A204.1 (cell line): ENCODE data around the gene SHOX.
"Not testable (repeated sequence)": the region's sequence is repeated elsewhere in the genome, so short reads cannot be mapped to it uniquely, and the experiment has no call there.

Experiments
- FAIRE-seq: peaks from 2 replicates; lab custom pipeline; 2012; peaks lifted over from hg19 to GRCh38; lab: Jason Lieb, UNC

The SHOX gene

DNA sequence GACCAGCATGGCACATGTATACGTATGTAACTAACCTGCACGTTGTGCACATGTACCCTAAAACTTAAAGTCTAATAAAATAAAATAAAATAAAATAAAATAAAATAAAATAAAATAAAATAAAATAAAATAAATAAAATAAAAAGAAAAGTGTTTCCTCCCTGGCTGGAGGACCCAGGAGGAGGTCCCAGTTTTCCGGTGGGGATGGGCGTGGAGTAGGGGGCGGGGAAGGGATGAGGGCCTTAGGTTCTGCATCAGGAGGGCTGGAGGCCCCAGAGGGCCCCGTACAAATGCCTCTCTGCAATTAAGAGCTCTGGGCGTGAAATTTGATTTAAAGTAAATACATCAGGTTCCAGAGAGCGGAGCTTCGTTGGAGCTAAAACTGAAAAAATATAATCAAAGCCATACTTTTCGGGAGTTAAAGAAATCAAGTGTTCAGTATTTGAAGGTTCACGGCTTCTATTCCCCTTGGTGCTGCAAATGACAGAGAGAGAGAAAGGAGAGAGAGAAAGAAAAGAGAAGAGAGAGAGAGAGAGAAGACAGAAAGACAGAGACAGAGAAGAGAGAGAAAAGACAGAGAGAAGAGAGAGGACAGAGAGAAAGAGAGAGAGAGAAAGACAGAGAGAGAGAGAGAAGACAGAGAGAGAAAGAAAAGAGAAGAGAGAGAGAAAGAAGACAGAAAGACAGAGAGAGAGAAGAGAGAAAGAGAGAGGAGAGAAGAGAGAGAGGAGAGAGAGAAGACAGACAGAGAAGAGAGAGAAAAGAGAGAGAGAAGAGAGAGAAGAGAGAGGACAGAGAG, 8.7 kb upstream of the SHOX start:
- FAIRE-seq = no peak

DNA sequence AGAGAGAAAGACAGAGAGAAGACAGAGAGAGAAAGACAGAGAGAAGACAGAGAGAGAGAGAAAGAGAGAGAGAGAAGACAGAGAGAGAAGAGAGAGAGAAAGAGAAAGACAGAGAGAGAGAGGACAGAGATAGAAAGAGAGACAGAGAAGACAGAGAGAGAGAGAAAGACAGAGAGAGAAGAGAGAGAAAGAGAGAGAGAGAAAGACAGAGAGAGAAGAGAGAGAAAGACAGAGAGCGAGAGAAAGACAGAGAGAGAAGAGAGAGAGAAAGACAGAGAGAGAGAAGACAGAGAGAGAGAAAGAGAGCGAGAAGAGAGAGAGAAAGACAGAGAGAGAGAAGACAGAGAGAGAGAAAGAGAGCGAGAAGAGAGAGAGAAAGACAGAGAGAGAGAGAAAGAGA, 7.8 kb upstream of the SHOX start:
- FAIRE-seq = not testable (repeated sequence)

DNA sequence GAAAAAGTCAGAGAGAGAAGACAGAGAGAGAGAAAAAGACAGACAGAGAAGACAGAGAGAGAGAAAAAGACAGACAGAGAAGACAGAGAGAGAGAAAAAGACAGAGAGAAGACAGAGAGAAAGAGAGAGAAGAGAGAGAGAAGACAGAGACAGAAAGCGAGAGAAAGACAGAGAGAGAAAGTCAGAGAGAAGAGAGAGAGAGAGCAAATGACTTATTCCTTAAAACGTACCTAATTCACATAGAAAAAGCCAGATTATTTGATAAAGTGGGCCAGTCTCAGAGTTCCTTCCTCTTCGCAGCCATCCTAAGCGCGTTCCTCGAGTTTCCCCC, 7.4 kb upstream of the SHOX start:
- no peak for FAIRE-seq

DNA sequence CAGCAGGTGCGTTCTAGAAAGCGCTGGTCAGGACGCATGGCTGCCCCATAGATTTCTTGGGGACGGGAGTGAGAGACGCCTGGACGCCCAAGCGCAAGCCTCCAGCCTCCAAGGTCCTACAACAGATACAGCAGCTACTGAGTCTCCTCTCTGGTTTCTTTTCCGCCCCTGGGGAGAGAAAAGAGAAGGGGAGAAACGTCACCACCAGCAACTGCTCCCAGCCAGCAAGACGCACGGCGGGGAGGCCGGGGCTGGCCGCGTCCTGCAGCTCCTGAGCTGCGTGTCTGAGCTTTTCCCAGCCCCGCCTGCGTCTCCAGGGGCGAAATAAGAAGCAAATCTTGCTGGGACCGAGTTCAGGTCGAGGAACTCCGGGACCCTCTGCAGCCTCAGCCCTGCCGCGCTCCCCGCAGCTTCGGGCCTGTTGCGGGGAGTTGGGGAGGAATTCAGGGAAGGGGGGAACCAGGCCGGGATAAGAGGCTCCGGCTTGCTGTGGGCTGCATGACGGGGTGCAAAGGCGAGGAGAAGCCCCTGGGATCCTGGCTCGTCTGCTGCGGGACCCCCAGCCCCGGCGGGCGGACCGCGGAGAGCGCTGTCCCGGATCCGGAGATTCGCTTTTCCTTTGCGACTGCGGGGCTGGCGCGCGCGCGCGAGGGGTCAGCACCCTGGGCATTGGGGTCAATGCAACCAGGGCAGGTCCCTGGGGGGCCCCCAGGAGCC, 6.8 kb upstream of the SHOX start:
- no peak for FAIRE-seq

DNA sequence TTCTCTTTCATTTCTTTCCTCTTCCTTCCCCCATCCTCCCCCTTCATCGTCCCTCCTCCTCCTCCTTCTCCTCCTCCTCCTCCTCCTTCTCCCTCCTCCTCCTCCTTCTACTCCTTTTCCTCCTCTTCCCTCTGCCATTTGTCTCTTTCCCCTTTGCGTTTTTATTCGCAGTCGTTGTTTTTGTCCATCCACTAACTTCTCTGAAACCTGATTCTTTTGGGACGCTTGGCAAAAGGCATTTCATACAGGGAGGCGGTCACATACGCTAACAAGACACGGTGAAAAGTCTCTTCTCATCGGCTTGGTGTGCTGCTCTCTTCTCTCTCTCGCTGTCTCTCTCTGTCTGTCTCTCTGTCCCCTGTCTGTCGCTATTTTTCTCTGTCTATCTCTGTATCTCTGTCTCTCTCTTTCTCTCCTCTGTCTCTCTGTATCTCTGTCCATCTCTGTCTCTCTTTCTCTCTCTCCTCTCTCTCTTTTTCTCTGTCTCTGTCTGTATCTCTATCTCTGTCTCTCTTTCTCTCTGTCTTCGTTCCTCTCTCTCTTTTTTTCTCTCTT, 5.4 kb upstream of the SHOX start:
- no peak for FAIRE-seq

DNA sequence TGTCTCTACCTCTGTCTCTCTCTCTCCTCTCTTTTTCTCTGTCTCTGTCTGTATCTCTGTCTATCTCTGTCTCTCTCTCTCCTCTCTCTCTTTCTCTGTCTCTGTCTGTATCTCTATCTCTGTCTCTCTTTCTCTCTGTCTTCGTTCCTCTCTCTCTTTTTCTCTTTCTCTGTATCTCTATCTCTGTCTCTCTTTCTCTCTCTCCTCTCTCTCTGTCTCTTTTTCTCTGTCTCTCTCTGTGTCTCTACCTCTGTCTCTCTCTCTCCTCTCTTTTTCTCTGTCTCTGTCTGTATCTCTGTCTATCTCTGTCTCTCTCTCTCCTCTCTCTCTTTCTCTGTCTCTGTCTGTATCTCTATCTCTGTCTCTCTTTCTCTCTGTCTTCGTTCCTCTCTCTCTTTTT, 4.5 kb upstream of the SHOX start:
- not testable (repeated sequence) for FAIRE-seq

DNA sequence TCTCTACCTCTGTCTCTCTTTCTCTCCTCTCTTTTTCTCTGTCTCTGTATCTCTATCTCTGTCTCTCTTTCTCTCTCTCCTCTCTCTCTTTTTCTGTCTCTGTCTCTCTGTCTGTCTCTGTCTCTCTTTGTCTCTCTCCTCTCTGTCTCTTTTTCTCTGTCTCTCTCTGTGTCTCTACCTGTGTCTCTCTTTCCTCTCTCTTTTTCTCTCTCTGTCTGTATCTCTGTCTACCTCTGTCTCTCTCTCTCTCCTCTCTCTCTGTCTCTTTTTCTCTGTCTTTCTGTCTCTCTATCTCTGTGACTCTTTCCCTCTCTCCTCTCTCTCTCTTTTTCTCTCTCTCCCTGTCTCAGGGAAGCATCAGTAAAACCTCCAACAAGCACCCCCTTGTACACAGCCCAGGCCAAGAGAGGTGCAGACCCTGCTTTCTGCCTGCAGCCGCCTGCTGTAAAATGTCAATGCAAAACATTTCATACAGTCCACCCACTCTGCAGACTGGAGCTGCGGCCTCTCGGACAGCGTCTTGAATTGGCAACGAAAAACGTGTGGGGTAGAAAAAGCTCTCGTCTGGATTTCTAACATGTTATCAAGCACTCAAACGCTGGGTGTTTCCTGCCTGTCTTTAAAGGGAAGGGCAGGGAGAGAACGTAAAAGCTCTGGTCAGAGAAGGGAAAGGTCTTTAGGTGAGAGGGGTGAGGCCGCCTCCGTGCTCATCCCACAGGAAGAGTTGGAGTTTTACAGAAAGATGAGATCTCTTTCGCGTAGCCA, 3.7 kb upstream of the SHOX start:
- FAIRE-seq = no peak

DNA sequence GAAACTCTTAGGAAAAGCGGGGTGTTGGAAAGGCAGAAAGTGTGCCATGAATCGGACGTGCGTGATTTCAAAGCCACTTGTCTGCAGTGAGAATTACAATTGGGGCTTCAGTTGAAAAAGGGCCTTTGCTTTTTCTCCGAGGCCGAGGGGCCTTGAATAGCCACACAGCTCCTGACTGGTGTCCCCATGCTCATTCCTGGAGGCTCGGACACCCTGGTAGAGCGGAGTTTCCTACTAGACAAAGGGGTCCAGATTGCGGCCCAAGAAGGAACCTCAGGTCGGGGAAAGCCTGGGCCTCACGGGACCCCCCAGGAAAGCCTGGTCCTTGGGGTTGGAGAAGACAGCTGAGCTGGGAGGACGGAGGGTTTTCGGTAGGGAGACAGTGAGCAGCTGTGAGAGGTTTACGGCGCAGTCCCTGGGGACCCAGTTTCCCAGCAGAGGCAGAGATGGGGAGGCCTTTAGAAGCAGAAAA, 3.0 kb upstream of the SHOX start:
- no peak for FAIRE-seq

DNA sequence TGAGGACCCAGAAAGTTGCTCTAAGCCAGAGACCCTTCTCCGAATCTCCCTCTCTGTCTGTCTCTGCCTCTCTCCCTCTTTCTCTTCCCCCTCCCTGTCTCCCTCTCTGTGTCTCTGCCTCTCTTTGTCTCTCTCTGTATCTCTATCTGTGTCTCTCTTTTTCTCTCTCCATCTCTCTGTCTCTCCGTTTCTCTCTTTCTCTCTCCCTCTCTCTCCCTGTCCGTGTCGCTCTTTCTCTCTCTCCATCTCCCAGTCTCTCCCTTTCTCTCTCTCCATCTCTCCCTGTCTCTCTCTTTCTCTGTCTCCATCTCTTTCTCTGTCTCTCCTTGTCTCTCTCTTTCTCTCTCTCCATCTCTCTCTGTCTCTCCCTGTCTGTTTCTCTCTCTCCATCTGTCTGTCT, 2.6 kb upstream of the SHOX start:
- FAIRE-seq = no peak

DNA sequence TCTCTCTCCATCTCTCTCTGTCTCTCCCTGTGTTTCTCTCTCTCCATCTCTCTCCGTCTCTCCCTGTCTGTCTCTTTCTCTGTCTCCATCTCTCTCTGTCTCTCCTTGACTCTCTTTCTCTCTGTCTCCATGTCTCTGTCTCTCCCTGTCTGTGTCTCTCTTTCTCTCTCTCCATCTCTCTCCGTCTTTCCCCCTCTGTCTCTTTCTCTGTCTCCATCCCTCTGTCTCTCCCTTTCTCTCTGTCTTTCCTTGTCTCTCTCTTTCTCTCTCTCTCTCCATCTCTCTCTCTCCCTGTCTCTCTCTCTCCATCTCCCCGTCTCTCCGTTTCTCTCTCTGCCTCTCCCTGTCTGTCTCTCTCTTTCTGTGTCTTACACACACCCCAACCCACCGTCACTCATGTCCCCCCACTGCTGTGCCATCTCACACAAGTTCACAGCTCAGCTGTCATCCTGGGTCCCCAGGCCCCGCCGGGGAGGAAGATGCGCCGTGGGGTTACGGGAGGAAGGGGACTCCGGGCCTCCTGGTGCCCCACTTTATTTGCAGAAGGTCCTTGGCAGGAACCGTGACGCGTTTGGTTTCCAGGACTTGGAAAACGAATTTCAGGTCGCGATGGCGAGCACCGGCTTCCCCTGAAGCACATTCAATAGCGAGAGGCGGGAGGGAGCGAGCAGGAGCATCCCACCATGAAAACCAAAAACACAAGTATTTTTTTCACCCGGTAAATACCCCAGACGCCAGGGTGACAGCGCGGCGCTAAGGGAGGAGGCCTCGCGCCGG, 1.2 kb upstream of the SHOX start:
- no peak for FAIRE-seq

DNA sequence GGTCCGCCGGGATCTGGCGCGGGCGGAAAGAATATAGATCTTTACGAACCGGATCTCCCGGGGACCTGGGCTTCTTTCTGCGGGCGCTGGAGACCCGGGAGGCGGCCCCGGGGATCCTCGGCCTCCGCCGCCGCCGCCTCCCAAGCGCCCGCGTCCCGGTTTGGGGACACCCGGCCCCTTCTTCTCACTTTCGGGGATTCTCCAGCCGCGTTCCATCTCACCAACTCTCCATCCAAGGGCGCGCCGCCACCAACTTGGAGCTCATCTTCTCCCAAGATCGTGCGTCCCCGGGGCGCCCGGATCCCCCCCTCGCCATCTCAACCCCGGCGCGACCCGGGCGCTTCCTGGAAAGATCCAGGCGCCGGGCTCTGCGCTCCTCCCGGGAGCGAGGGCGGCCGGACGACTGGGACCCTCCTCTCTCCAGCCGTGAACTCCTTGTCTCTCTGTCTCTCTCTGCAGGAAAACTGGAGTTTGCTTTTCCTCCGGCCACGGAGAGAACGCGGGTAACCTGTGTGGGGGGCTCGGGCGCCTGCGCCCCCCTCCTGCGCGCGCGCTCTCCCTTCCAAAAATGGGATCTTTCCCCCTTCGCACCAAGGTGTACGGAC, 482 bp upstream of the SHOX start:
- no peak for FAIRE-seq

DNA sequence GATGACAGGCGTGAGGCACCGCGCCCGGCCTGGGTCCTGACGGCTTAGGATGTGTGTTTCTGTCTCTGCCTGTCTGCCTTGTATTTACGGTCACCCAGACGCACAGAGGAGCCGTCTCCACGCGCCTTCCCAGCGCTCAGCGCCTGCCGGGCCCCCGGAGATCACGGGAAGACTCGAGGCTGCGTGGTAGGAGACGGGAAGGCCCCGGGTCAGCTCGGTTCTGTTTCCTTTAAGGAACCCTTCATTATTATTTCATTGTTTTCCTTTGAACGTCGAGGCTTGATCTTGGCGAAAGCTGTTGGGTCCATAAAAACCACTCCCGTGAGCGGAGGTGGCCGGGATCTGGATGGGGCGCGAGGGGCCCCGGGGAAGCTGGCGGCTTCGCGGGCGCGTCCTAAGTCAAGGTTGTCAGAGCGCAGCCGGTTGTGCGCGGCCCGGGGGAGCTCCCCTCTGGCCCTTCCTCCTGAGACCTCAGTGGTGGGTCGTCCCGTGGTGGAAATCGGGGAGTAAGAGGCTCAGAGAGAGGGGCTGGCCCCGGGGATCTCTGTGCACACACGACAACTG, 1.3 kb downstream of the SHOX start:
- FAIRE-seq = no peak

DNA sequence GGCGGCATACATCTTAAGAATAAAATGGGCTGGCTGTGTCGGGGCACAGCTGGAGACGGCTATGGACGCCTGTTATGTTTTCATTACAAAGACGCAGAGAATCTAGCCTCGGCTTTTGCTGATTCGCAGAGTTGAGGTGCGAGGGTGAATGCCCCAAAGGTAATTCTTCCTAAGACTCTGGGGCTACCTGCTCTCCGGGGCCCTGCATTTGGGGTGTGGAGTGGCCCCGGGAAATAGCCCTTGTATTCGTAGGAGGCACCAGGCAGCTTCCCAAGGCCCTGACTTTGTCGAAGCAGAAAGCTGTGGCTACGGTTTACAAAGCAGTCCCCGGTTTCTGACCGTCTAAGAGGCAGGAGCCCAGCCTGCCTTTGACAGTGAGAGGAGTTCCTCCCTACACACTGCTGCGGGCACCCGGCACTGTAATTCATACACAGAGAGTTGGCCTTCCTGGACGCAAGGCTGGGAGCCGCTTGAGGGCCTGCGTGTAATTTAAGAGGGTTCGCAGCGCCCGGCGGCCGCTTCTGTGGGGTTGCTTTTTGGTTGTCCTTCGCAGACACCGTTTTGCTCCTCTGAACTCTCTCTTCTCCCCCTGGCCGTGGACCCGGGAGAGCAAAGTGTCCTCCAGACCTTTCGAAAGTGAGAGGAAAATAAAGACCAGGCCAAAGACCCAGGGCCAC, 1.9 kb downstream of the SHOX start:
- no peak for FAIRE-seq

DNA sequence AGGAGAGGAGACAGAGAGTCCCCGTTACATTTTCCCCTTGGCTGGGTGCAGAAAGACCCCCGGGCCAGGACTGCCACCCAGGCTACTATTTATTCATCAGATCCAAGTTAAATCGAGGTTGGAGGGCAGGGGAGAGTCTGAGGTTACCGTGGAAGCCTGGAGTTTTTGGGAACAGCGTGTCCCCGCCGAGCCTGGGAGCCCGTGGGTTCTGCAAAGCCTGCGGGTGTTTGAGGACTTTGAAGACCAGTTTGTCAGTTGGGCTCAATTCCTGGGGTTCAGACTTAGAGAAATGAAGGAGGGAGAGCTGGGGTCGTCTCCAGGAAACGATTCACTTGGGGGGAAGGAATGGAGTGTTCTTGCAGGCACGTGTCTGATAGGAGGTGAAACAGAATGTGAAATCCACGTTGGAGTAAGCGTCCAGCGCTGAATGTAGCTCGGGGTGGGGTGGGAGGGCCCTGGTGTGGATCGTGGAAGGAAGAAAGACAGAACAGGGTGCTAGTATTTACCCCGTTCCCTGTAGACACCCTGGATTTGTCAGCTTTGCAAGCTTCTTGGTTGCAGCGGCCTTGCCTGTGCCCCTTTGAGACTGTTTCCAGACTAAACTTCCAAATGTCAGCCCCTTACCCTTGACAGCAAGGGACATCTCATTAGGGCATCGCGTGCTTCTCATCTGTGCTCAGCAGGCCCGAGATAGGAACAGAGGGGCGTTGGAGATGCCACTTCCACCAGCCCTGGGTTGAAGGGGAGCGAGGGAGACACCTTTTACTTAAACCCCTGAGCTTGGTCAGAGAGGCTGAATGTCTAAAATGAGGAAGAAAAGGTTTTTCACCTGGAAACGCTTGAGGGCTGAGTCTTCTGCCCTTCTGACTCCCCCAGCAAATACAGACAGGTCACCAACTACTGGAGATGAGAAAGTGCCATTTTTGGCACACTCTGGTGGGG, 2.7 kb downstream of the SHOX start:
- FAIRE-seq = no peak

DNA sequence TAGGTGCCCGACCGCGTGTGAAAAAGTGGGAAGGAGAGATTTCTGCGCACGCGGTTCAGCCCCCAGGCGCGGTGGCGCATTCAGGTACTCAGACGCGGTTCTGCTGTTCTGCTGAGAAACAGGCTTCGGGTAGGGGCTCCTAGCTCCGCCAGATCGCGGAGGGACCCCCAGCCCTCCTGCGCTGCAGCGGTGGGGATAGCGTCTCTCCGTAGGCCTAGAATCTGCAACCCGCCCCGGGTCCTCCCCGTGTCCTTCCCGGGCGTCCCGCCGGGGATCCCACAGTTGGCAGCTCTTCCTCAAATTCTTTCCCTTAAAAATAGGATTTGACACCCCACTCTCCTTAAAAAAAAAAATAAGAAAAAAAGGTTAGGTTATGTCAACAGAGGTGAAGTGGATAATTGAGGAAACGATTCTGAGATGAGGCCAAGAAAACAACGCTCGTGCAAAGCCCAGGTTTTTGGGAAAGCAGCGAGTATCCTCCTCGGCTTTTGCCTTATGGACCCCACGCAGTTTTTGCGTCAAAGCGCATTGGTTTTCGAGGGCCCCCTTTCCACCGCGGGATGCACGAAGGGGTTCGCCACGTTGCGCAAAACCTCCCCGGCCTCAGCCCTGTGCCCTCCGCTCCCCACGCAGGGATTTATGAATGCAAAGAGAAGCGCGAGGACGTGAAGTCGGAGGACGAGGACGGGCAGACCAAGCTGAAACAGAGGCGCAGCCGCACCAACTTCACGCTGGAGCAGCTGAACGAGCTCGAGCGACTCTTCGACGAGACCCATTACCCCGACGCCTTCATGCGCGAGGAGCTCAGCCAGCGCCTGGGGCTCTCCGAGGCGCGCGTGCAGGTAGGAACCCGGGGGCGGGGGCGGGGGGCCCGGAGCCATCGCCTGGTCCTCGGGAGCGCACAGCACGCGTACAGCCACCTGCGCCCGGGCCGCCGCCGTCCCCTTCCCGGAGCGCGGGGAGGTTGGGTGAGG, 3.7 kb downstream of the SHOX start:
- no peak for FAIRE-seq

DNA sequence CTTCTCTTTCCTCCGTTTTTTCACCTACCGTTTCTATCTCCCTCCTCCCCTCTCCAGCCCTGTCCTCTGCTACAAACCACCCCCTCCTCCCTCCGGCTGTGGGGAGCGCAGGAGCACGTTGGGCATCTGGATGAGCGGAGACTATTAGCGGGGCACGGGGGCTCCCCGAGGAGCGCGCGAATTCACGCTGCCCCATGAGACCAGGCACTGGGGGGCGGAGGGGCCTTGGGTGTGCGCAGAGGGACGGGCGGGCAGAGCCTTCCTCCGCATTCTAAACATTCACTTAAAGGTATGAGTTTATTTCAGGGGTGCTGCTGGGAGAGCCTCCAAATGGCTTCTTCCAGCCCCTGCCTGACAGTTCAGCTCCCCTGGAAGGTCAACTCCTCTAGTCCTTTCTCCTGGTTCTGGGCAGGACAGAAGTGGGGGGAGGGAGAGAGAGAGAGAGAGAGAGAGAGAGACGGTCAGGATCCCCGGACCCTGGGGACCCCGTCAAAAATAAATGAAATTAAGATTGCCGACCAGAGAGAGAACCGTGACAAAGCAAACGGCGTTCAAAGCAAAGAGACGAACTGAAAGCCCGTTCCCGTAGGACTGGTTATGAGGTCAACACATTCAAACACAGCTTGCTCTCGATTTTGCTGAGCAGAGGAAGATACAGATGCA, 5.0 kb downstream of the SHOX start:
- no peak for FAIRE-seq

DNA sequence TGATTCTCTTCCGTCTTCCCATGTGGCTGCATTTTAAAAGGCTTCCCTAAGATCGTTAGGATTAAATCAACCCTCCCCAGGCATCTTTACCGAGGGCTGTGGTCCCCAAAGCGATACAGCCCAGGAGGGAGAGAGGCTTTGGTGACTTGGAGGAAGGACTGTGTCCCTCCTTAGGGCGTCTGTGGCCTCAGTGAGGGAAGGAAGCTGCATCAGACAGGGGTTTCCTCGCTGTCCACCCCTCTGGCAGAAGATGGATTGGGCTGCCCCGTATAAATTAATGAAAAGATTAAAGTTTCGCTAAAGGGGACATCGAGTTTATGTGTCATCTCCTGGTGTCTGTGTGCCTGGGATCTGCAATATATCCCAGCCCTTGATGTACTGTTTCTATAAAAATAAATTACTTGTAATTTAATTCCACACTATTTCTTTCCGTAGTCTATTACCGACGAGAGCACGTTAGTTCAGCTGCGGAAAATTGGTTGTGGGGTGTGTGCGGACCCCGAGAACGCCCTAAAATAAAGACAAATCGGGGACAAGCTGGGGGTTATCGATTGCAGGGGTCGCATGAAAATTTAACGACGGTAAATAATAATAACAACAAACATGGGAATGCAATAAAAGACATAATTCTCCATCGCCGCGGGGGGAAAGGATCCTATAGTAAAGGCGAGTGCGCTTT, 6.5 kb downstream of the SHOX start:
- FAIRE-seq = no peak
